K562 (cell line): ENCODE measurements around the gene MACF1. TPM values are rescaled to one million over a fixed set of nuclear protein-coding genes. Genes with fewer than 3 reads are reported as not detected.

ENCODE experiments used
- ATAC-seq: fragments of 200-7000 bp; cut with Tn5 transposase; 3 replicates; pipeline ENCODE4 v1.9.1; 2020; ENCODE audit warnings: moderate library complexity
- BruUV-seq: library from RNA; stranded (reverse); fragments of 400-500 nt; replicated peaks from 2 replicates; lab custom pipeline; 2021; lab: Mats Ljungman, UMichigan
- CTCF ChIA-PET: fragments of 300-600 bp; formaldehyde crosslinking; extraction: SDS; loops from one replicate; lab custom pipeline; 2021; ENCODE audit warnings: low intra/inter-chr PET ratio; lab: Yijun Ruan, JAX
- POLR2A ChIA-PET: fragments of 300-600, 350-650 bp; sonication (Branson Sonifier 250); formaldehyde crosslinking; extraction: SDS; loops from one replicate; lab custom pipeline; 2021; ENCODE audit warnings: antibody characterized with exemption, inconsistent platforms; lab: Yijun Ruan, JAX
- DNase-seq, 4 experiments: peaks; one replicate each; pipeline versions ENCODE4 v3.0.0 to v3.0.0-alpha.2; 2011 to 2018; ENCODE audit warnings: low spot score in 3 of 4, mixed read lengths in 3 of 4; ENCODE audit errors: extremely low read depth in 1 of 4
- FAIRE-seq: peaks from 2 replicates; lab custom pipeline; 2011; peaks lifted over from hg19 to GRCh38; lab: Jason Lieb, UNC
- H2AFZ ChIP-seq: 2 replicates; pipeline ENCODE4 v1.6.0; 2011; ENCODE audit warnings: low read depth, low read length, control low read depth, inconsistent platforms
- H3K27ac ChIP-seq: fragments of 200-600 bp; 3 replicates; pipeline ENCODE4 v1.8.0; 2011; ENCODE audit warnings: low read depth, mild to moderate bottlenecking, control low read depth, inconsistent platforms, low read length, moderate library complexity, mixed read lengths; ENCODE audit errors: extremely low read depth
- H3K27me3 ChIP-seq, 2 experiments: fragments of 300-600 bp in 1 of 2; 2 replicates in 1 of 2; 3 replicates in 1 of 2; pipeline versions ENCODE4 v1.6.0 to v1.8.0; 2011; ENCODE audit warnings: inconsistent platforms in 2 of 2, low read length in 2 of 2, mild to moderate bottlenecking in 1 of 2, mixed read lengths in 1 of 2, moderate library complexity in 1 of 2; ENCODE audit not compliant: control insufficient read depth in 2 of 2, insufficient read depth in 2 of 2
- H3K36me3 ChIP-seq: fragments of 300-600 bp; 3 replicates; pipeline ENCODE4 v1.8.0; 2011; ENCODE audit warnings: mild to moderate bottlenecking, low read length, inconsistent platforms; ENCODE audit not compliant: control insufficient read depth, insufficient read depth
- H3K4me1 ChIP-seq, 2 experiments: fragments of 200-600 bp in 1 of 2; replicated peaks in 1 of 2; 2 replicates in 1 of 2; 3 replicates in 1 of 2; pipeline versions ENCODE4 v1.5.1 to v1.8.0; 2011; ENCODE audit warnings: inconsistent platforms in 2 of 2, low read length in 2 of 2, mild to moderate bottlenecking in 1 of 2, mixed read lengths in 1 of 2, moderate library complexity in 1 of 2; ENCODE audit not compliant: control insufficient read depth in 2 of 2, insufficient read depth in 2 of 2
- H3K4me2 ChIP-seq: 2 replicates; pipeline ENCODE4 v1.6.1; 2011; ENCODE audit warnings: low read length, control low read depth, inconsistent platforms, mixed read lengths; ENCODE audit not compliant: insufficient read depth
- H3K4me3 ChIP-seq: fragments of 200-600 bp; sonication (generic), shearing (Covaris generic); 2 replicates; pipeline ENCODE4 v1.5.1; 2016; ENCODE audit warnings: control low read depth, inconsistent platforms
- H3K79me2 ChIP-seq: fragments of 200-600 bp; 3 replicates; pipeline ENCODE4 v1.8.0; 2011; ENCODE audit warnings: low read length, inconsistent platforms; ENCODE audit not compliant: control insufficient read depth, insufficient read depth
- H3K9ac ChIP-seq, 2 experiments: 2 replicates each; pipeline versions ENCODE4 v1.6.0 to v1.6.1; 2011; ENCODE audit warnings: low read depth in 2 of 2, low read length in 2 of 2, control low read depth in 1 of 2, inconsistent platforms in 1 of 2, mild to moderate bottlenecking in 1 of 2, mixed read lengths in 1 of 2; ENCODE audit not compliant: insufficient read depth in 1 of 2
- H3K9me1 ChIP-seq: one replicate; pipeline ENCODE4 v1.6.0; 2011; ENCODE audit warnings: inconsistent platforms, mild to moderate bottlenecking, low read length, moderate library complexity; ENCODE audit not compliant: control insufficient read depth, insufficient read depth
- H3K9me3 ChIP-seq: replicated peaks from 2 replicates; pipeline ENCODE4 v1.5.1; 2011; ENCODE audit warnings: low read depth, low read length, inconsistent platforms; ENCODE audit not compliant: control insufficient read depth, insufficient read depth
- H4K20me1 ChIP-seq: replicated peaks from 2 replicates; pipeline ENCODE4 v1.6.1; 2011; ENCODE audit warnings: low read length, inconsistent platforms, mixed read lengths; ENCODE audit not compliant: control insufficient read depth, insufficient read depth
- CHAMP1 ChIP-seq: fragments of 450-650 bp; IDR thresholded peaks from 2 replicates; pipeline ENCODE4 v1.6.1; 2016; ENCODE audit warnings: mild to moderate bottlenecking
- GATA2 ChIP-seq: sonication (generic); formaldehyde crosslinking; IDR thresholded peaks from 2 replicates; pipeline ENCODE4 v1.4.0; 2020; ENCODE audit warnings: mild to moderate bottlenecking, missing genetic modification reagents
- TAF1 ChIP-seq: IDR thresholded peaks from 2 replicates; pipeline ENCODE4 v1.6.1; 2011; ENCODE audit warnings: mild to moderate bottlenecking, low read length, moderate library complexity; ENCODE audit not compliant: insufficient read depth, control insufficient read depth, severe bottlenecking; ENCODE audit errors: extremely low read depth
- WGBS: fragments of 100-300 bp; shearing (Covaris generic); methylation state at CpG from one replicate; pipeline ENCODE4 v1.1.6; 2016; ENCODE audit warnings: low coverage, mixed read lengths; ENCODE audit not compliant: insufficient coverage; ENCODE audit errors: missing lambda C conversion rate; 5-methylcytosine and 5-hydroxymethylcytosine counted together
- in situ Hi-C: fragments of 300-500 bp; cut with MboI; formaldehyde crosslinking; loops from 4 replicates; pipeline ENCODE4 v1.15.0; 2018; ENCODE audit warnings: inconsistent platforms, mixed read lengths
- intact Hi-C: fragments of 100-400 bp; cut with micrococcal nuclease; formaldehyde crosslinking; loops from 2 replicates; pipeline ENCODE4 v1.14.2; 2022
- polyA plus RNA-seq, 8 experiments: library from polyadenylated mRNA; depleted of rRNA in 4 of 8; stranded (reverse) in 5 of 8; unstranded in 3 of 8; fragments of >200 nt; fragmentation: Nextera tagmentation in 2 of 8; fragmentation: Illumina TruSeq in 1 of 8; extraction: Ambion mirVana in 2 of 8; extraction: Trizol in 1 of 8; gene quantifications; 2 replicates each; pipeline versions ENCODE4 v1.2.1 to v1.2.3, GENCODE V29; 2011 to 2014; ENCODE audit warnings: inconsistent platforms in 1 of 8, missing spikeins in 1 of 8
- total RNA-seq, 7 experiments: library from RNA; depleted of rRNA in 6 of 7; stranded (reverse); fragments of >200 nt in 6 of 7; fragmentation: Illumina TruSeq in 2 of 7; extraction: Trizol in 2 of 7; gene quantifications; 2 replicates each; pipeline versions ENCODE4 v1.2.1 to v1.2.3, GENCODE V29; 2011 to 2021; ENCODE audit warnings: low replicate concordance in 1 of 7

Gene MACF1
- total and polyA plus RNA-seq, 9 of the 15 experiments (the other 6 are each of a cell fraction or from before 2014, with no cell fraction given): 13.2 to 232 (median 112) TPM

GRCh38 chr1:39484564-39484963, 280.1 kb downstream of the MACF1 start:
- CTCF ChIA-PET: no interaction called here
- intact Hi-C loops: no loop called here
- DNase-seq: no peak

More at GRCh38 chr1:39484564-39484963, 280.1 kb downstream of the MACF1 start:
- Histone ChIP-seq H3K27me3 (no peaks in the 10 kb centered on the region), H3K9me3 (no peaks in the 10 kb centered on the region), H3K36me3 (peaks cover 66% of the 10 kb centered on the region), H3K27ac (no peak overlapping the region), H3K9ac (no peak overlapping the region), H3K4me3 (no peak overlapping the region), H3K9me1 (no peaks in the 10 kb centered on the region), H3K79me2 (no peaks in the 10 kb centered on the region), H3K4me2 (no peak overlapping the region), H3K4me1 (no peaks in the 10 kb centered on the region), H2AFZ (no peak overlapping the region), H4K20me1 (no peaks in the 10 kb centered on the region)
- TF ChIP-seq GATA2 (CRISPR knock-in tag): no peak
- TF ChIP-seq CHAMP1: no peak
- no peak for TF ChIP-seq TAF1
- in situ Hi-C loops: no loop called here
- POLR2A ChIA-PET: interaction anchor here (0.7 to 1.1 kb wide), 2 partner anchors 37 to 39 kb away, joined by 3 to 4 read pairs; no protein-coding TSS in a partner anchor
- BruUV-seq: no TSS peak
- WGBS: 84% methylated on average over 7 of the region's 7 CpGs
- ATAC-seq (no peak), FAIRE-seq (no peak)
